Omental fat pad (tissue), 4 donors: Measurements from ENCODE around the gene TPRN. TPM values are rescaled to one million over a fixed set of nuclear protein-coding genes. Genes with fewer than 3 reads are reported as not detected.
A peak's percentile ranks its signal among the peaks of the same experiment; 100 is the strongest.

Experiments used
- ATAC-seq: fragments of 150-250 bp; one replicate; pipeline ENCODE4 v1.9.1; 2016; ENCODE audit warnings: mild to moderate bottlenecking, moderate library complexity; ENCODE audit not compliant: low FRiP score
- DNase-seq: peaks from one replicate; pipeline ENCODE4 v3.0.0-alpha.2; 2019; ENCODE audit warnings: low spot score
- CTCF ChIP-seq, 3 donors: fragments of 450-650 bp; IDR thresholded peaks; one replicate each; pipeline ENCODE4 v1.5.1; 2016 to 2017; ENCODE audit warnings: antibody characterized with exemption in 3 of 3, mild to moderate bottlenecking in 3 of 3, moderate library complexity in 2 of 3
- total RNA-seq, 4 donors: library from RNA; depleted of rRNA; stranded (reverse); fragments of >200 nt; gene quantifications; one replicate each; pipeline ENCODE4 v1.1.0, GENCODE V29; 2016

TPRN gene
- total RNA-seq, 4 donors from 2014 or later = 3.6 to 6.5 (median 4.9) TPM

DNA sequence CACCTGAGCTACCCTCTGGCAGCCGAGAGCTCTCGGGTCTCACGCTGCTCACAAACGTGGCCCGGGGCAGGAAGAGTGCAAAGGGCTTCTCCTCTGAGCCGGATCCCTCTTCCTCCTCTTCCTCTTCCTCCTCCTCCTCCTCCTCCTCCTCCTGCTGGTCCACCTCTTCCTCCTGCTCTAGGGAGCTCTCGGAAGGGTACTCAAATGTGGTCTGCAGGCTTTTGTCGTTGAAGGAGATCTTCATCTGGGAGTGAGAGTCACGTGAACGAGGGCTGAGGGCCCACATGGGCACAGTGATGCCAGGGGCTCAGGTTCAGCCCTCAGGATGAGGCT lies 8.1 kb downstream of the TPRN start:
- TF ChIP-seq CTCF (IDR thresholded peaks at IDR 0.05) = no peak
- ATAC-seq (no peak), DNase-seq (no peak)

- no peak for ATAC-seq
- TF ChIP-seq CTCF (IDR thresholded peaks at IDR 0.05) = no peak
- no peak for DNase-seq
Measured at GRCh38 chr9:137191691-137192447, 8.7 kb downstream of the TPRN start.

DNA sequence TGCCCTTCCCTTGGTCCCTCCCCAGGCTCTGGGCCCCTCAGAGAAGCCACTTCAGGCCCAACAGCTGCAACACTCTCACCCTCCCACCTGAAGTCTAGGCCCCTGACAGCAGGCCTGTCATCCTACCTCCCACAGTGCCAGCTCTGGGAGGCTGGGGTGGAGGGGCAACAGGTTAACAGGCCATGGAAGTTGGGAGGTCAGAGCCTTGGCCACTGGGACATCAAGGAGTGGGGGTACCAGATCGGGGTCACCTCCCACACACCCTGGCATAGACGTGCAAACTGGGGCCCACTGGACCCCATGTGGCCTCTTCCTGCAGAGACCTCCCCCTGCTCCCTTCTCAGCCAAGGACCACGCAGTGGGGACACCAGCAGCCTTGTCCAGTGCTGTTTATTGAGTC lies 9.3 kb downstream of the TPRN start:
- TF ChIP-seq CTCF (IDR thresholded peaks at IDR 0.05) = no peak
- ATAC-seq (no peak), DNase-seq (no peak)

GRCh38 chr9:137190315-137190856 lies 10.2 kb downstream of the TPRN start:
- no peak for DNase-seq
- no peak for ATAC-seq
- TF ChIP-seq CTCF (IDR thresholded peaks at IDR 0.05) = no peak

- DNase-seq (no peak), ATAC-seq (no peak)
- no peak for TF ChIP-seq CTCF (IDR thresholded peaks at IDR 0.05)
Measured at GRCh38 chr9:137189297-137190295, 10.9 kb downstream of the TPRN start.

DNA sequence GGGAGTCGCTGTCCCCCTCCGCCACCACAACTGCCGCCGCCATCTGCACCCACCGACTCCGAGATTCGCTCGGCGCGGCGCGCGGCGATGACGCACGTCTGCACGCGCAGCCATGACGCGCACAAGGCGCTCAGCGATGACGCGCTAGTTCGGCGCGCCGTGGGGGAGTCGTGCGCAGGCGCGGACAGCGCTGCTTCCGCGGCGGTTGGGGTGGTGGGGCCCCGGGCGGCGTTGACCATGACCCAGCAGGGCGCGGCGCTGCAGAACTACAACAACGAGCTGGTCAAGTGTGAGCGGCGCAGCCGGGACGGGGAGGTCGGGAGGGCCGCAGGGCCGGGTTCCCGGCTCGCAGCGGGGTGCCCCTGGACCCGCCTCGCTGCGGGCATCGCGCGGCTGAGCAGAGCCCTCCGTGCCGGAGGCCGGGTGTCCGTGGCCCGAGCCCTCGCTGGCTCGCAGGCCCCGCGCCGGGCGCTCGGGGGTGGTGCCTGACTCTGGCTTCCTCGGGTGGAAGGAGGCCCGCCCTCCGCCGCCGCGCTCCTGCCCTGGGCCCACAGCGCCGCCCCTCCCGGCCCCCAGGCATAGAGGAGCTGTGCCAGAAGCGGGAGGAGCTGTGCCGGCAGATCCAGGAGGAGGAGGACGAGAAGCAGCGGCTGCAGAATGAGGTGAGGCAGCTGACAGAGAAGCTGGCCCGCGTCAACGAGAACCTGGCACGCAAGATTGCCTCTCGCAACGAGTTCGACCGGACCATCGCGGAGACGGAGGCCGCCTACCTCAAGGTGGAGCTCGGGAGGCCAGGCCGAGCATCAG lies 11.8 kb downstream of the TPRN start, which contains the start of the genes ANAPC2 and SSNA1:
TSS of gene ANAPC2 (minus strand) at position 71 of the 807 bp plus-strand sequence. CDS start at position 43, 28 bp downstream.
TSS of gene SSNA1 (plus strand) at position 187 of the 807 bp plus-strand sequence. CDS start at position 238, 51 bp downstream.
- no peak for TF ChIP-seq CTCF (IDR thresholded peaks at IDR 0.05)
- ATAC-seq (peak; percentile 93), DNase-seq (peak; percentile 81)
